Measurements from ENCODE around the gene MRPS31.

DNA sequence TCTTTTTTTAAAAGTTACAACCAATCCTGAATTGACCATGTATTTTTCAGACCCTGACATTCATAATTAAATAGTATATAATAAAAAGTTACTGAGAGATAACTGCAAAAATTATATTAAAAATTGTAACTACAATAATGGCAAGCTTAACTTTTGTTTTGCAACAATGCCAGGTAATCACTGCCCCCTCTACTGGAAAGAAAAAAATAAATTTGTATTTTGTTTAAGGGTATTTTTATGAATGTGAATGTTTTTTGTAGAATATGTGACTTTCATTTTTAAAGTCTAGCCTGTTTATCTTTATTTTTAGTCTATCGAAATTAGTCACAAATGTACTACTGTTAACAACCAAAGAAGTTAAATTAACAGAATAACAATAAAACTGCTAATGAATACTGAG, 21.7 kb downstream of the MRPS31 start:
- TF ChIP-seq CTCF (IDR thresholded peaks at IDR 0.05; ENCODE audit: extremely low read depth in 1 of 2, insufficient read depth in 1 of 2, low read depth in 1 of 2, low read length in 2 of 2) (peak in 1 of 2 donors; percentile 4), FOS (IDR thresholded peaks at IDR 0.05; ENCODE audit: borderline replicate concordance, insufficient read depth, low read length) (no peak)
- TF ChIP-seq, protein P1, sequence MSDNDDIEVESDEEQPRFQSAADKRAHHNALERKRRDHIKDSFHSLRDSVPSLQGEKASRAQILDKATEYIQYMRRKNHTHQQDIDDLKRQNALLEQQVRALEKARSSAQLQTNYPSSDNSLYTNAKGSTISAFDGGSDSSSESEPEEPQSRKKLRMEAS (IDR thresholded peaks at IDR 0.05; ENCODE audit: insufficient read depth, insufficient read length): no peak

Data from endothelial cell of umbilical vein (primary cell).